ENCODE results near the gene C8A. TPM values are rescaled to one million over a fixed set of nuclear protein-coding genes. Genes with fewer than 3 reads are reported as not detected.

C8A gene
- total RNA-seq, 1 experiment from 2014 or later, result not detected

- CTCF ChIA-PET, result no interaction called here
- no TSS peak for BruUV-seq (replicated peaks)
- Mint-ChIP-seq H3K9me3 (ENCODE audit: low read depth, unreplicated experiment) (peaks cover 7% of the 10 kb centered on the region), H3K36me3 (ENCODE audit: insufficient read depth, unreplicated experiment) (no peaks in the 10 kb centered on the region), H3K4me3 (ENCODE audit: low read depth, unreplicated experiment) (no peak overlapping the region), H3K27ac (ENCODE audit: unreplicated experiment) (no peak overlapping the region), H3K4me1 (ENCODE audit: low read depth, unreplicated experiment) (no peaks in the 10 kb centered on the region), H3K27me3 (ENCODE audit: unreplicated experiment) (no peaks in the 10 kb centered on the region)
- intact Hi-C loops (cut with micrococcal nuclease; ENCODE audit: unreplicated experiment), result no loop called here
- DNase-seq, result no peak
- TF ChIP-seq CTCF (IDR thresholded peaks at IDR 0.05; ENCODE audit: unreplicated experiment), result no peak
Measured at GRCh38 chr1:56963667-56964066, 109.1 kb downstream of the C8A start.

GRCh38 chr1:56964349-56965017 is 109.9 kb downstream of the C8A start:
- H3K27me3 Mint-ChIP-seq (ENCODE audit: unreplicated experiment), result no peaks in the 10 kb centered on the region
- intact Hi-C loops (cut with micrococcal nuclease; ENCODE audit: unreplicated experiment), result no loop called here
- CTCF ChIA-PET, result interaction anchor here (0.6 to 0.7 kb wide), 2 partner anchors 11 to 273 kb away, joined by 3 read pairs; no protein-coding TSS in a partner anchor
- BruUV-seq (replicated peaks), result no TSS peak
- TF ChIP-seq CTCF (IDR thresholded peaks at IDR 0.05; ENCODE audit: unreplicated experiment), result no peak
- H3K36me3 Mint-ChIP-seq (ENCODE audit: insufficient read depth, unreplicated experiment), result no peaks in the 10 kb centered on the region
- DNase-seq, result no peak
- peaks cover 7% of the 10 kb centered on the region for H3K9me3 Mint-ChIP-seq (ENCODE audit: low read depth, unreplicated experiment)
- no peaks in the 10 kb centered on the region for H3K4me1 Mint-ChIP-seq (ENCODE audit: low read depth, unreplicated experiment)
- no peak overlapping the region for H3K4me3 Mint-ChIP-seq (ENCODE audit: low read depth, unreplicated experiment)
- H3K27ac Mint-ChIP-seq (ENCODE audit: unreplicated experiment), result no peak overlapping the region

GRCh38 chr1:56965191-56965590 is 110.6 kb downstream of the C8A start:
- no peaks in the 10 kb centered on the region for H3K36me3 Mint-ChIP-seq (ENCODE audit: insufficient read depth, unreplicated experiment)
- H3K27me3 Mint-ChIP-seq (ENCODE audit: unreplicated experiment), result no peaks in the 10 kb centered on the region
- peaks cover 8% of the 10 kb centered on the region for H3K9me3 Mint-ChIP-seq (ENCODE audit: low read depth, unreplicated experiment)

GRCh38 chr1:56965916-56966697 is 111.5 kb downstream of the C8A start, which contains the start of gene C8B:
Gene C8B, minus strand, starts transcription at chr1:56966015. Its CDS starts 67 bp downstream, at chr1:56965948.
- H3K4me1 Mint-ChIP-seq (ENCODE audit: low read depth, unreplicated experiment), result no peaks in the 10 kb centered on the region
- BruUV-seq (replicated peaks), result no TSS peak
- no peak within 1 kb of the TSS for H3K27ac Mint-ChIP-seq (ENCODE audit: unreplicated experiment)
- intact Hi-C loops (cut with micrococcal nuclease; ENCODE audit: unreplicated experiment), result no loop called here
- CTCF ChIA-PET, result interaction anchor here (0.5 to 0.6 kb wide), 2 partner anchors 24 to 55 kb away, joined by 3 to 4 read pairs; no protein-coding TSS in a partner anchor
- H3K36me3 Mint-ChIP-seq (ENCODE audit: insufficient read depth, unreplicated experiment), result no peaks in the 10 kb centered on the region
- DNase-seq, result no peak
- TF ChIP-seq CTCF (IDR thresholded peaks at IDR 0.05; ENCODE audit: unreplicated experiment), result no peak
- H3K27me3 Mint-ChIP-seq (ENCODE audit: unreplicated experiment), result no peaks in the 10 kb centered on the region
- no peak within 1 kb of the TSS for H3K4me3 Mint-ChIP-seq (ENCODE audit: low read depth, unreplicated experiment)
- peaks cover 9% of the 10 kb centered on the region for H3K9me3 Mint-ChIP-seq (ENCODE audit: low read depth, unreplicated experiment)

More at GRCh38 chr1:56965191-56965590, 110.6 kb downstream of the C8A start:
- TF ChIP-seq CTCF (IDR thresholded peaks at IDR 0.05; ENCODE audit: unreplicated experiment), result no peak
- intact Hi-C loops (cut with micrococcal nuclease; ENCODE audit: unreplicated experiment), result no loop called here
- BruUV-seq (replicated peaks), result no TSS peak
- Mint-ChIP-seq H3K4me3 (ENCODE audit: low read depth, unreplicated experiment) (no peak overlapping the region), H3K27ac (ENCODE audit: unreplicated experiment) (no peak overlapping the region), H3K4me1 (ENCODE audit: low read depth, unreplicated experiment) (no peaks in the 10 kb centered on the region)
- CTCF ChIA-PET, result interaction anchor here (0.6 to 0.7 kb wide), 2 partner anchors 11 to 272 kb away, joined by 3 read pairs; no protein-coding TSS in a partner anchor
- no peak for DNase-seq
